ENCODE data around the gene VMA21.

VMA21 gene

GRCh38 chrX:151396825-151397740 lies at the start of gene VMA21:
Gene VMA21, plus strand, starts transcription at chrX:151397206. Its CDS starts 103 bp downstream, at chrX:151397309.
- in situ Hi-C loops (cut with MboI; ENCODE audit: low sequenced_read_pairs) = no loop called here

DNA sequence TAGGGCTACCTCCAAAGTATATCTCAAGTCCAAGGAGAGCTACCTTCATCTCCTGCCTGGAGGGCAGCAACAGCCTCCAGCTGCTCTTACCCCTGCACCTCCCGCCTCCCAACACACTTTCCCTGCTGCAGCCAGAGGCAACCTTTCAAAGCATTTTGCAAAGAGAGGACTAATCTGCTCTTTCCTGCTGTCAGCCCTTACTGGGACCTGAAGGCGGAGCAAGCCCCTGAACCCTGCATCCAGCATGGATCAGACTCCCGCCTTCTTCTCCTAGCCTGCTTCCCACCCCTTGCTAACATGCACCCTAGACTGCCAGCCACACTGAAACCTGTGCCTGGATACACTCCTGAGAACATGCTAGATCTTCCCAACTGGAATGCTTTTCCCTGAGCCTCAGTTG lies 37.7 kb upstream of the VMA21 start:
- in situ Hi-C loops (cut with MboI; ENCODE audit: low sequenced_read_pairs) = no loop called here

GRCh38 chrX:151359931-151360871 lies 36.8 kb upstream of the VMA21 start:
- in situ Hi-C loops (cut with MboI; ENCODE audit: low sequenced_read_pairs) = no loop called here

- in situ Hi-C loops (cut with MboI; ENCODE audit: low sequenced_read_pairs) = no loop called here
Observed at GRCh38 chrX:151363316-151363715, 33.7 kb upstream of the VMA21 start.

GRCh38 chrX:151365579-151365978 lies 31.4 kb upstream of the VMA21 start:
- in situ Hi-C loops (cut with MboI; ENCODE audit: low sequenced_read_pairs) = no loop called here

DNA sequence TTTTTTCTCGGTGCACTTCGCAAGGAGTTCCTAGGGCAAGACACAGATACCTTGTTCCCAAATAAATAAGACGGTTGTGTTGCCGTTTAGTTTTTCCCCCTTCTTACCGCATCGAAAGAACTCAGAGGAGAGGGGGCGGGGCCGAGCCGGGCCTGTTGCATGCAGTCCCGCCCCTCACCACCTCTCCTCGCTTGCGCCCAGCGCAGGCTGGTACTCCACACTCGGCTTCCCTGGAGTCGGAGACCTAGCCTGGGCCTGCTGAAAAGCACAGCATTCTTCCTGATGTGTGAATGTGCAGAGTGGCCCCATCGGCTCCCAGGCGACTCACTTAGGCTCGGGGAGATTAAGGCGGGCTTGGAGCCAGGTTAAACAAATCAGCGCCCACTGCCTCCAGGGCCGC lies 26.1 kb upstream of the VMA21 start:
- in situ Hi-C loops (cut with MboI; ENCODE audit: low sequenced_read_pairs) = no loop called here

- in situ Hi-C loops (cut with MboI; ENCODE audit: low sequenced_read_pairs) = no loop called here
Observed at GRCh38 chrX:151384807-151385206, 12.2 kb upstream of the VMA21 start.

DNA sequence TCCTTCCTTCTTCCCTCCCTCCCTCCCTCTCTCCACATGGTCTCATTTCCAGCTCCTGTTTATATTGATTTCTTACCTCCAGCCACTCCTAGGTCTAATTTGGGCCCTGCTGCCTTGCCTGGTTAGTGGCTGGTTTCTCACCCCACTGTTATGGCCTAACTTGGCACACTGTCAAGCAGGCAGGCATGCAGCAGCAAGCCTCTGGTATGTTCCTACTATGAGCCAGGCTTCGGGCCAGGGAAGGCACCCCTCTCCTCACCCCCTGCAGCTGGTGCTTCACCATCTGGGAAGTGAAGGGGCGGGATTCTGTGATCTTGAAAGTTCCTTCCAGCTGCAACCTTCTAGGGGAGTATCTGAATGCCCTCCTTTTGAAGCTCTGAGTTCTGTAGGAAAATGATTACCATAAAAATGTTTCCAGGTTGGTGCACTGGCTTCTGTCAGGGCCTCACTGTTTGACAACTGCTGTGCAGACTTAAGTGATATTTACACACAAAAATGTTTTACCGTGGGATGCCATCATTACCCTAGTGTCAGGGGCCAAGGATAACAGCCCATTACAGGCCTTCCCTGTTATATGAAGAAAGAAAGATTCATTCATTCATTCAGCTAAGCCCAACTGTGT lies 10.1 kb upstream of the VMA21 start:
- in situ Hi-C loops (cut with MboI; ENCODE audit: low sequenced_read_pairs) = no loop called here

DNA sequence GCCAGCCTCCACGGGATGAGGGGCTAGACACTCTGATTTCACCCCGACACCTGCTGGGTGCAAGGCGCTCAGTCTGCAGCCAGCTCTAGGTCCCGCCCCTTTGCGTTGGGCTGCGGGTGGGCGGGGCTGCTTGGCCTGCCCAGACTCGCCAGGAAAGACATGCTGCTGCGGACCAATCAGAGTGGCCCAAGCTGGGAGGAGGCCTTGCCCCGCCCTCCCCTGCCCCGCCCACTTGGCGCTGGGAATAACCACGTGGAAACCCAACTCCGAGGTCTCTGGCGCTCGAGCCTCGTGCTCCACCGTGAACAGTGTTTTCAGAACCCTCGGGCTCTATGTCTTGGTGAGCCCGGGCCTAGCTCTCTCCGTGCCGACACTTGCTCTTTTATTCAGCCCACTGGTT lies 5.3 kb upstream of the VMA21 start:
- in situ Hi-C loops (cut with MboI; ENCODE audit: low sequenced_read_pairs) = no loop called here

GRCh38 chrX:151393514-151393913 lies 3.5 kb upstream of the VMA21 start:
- in situ Hi-C loops (cut with MboI; ENCODE audit: low sequenced_read_pairs) = no loop called here

GRCh38 chrX:151396042-151396824 lies 773 bp upstream of the VMA21 start:
- in situ Hi-C loops (cut with MboI; ENCODE audit: low sequenced_read_pairs) = no loop called here

DNA sequence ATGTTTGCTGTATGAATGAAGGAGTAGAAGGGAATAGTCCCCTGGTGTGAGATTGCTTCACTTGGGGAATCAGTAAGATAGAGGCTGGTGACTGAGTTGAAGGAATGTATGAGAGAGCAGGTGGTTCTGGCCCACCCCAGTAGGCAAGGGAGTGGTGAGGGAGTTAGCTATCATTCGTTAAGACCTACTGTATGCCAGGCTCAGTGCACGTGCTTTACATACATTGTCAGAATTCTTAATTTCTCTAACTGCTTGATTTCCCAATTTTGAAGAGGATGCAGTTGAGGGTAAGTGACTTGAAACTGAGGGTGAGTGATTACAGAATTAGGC lies 700 bp downstream of the VMA21 start:
- in situ Hi-C loops (cut with MboI; ENCODE audit: low sequenced_read_pairs) = no loop called here

DNA sequence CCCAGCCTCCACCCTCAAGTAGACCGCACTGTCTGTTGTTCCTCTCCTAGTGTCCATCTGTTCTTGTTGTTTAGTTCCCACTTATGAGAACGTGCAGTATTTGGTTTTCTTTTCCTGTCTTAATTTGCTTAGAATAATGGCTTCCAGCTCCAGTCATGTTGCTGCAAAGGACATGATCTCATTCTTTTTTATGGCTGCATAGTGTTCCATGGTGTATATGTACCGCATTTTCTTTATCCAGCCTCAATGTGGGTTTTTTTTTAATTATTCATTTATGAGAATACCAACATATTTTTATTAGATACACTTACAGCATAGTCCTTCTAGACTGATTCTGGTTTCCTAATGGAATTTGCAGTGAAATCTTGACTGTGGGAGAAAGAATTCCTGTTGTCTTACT lies 1.3 kb downstream of the VMA21 start:
- in situ Hi-C loops (cut with MboI; ENCODE audit: low sequenced_read_pairs) = no loop called here

DNA sequence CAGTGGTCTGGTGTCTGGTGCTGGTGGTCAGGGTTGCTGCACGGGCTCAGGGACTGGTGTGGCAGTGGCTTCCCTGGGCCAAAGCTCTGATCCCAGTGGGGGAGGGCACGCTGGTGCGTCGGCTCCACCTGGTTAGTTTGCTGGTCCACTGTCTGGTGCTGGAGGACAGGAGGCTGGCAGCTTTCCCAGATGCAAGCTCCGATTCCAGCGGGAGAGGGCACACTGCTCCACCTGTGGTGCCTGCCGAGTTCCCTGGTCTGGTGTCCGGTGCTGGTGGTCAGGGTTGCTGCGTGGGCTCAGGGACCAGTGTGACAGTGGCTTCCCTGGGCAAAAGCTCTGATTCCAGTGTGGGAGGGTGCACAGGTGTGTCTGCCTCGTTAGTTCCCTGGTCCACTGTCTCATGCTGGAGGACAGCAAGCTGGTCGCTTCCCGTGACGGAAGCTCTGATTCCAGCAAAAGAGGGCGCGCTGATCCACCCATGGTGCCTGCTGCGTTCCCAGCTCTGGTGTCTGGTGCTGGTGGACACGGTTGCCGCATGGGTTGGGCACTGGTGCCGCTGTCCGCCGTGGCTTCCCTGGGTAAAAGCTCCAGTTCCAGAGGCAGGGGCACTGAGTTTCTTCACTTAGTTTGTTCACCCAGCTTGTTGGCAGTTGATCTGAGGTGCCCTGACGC lies 5.8 kb downstream of the VMA21 start:
- in situ Hi-C loops (cut with MboI; ENCODE audit: low sequenced_read_pairs) = no loop called here

- in situ Hi-C loops (cut with MboI; ENCODE audit: low sequenced_read_pairs) = no loop called here
Observed at GRCh38 chrX:151416579-151416978, 19.6 kb downstream of the VMA21 start.

GRCh38 chrX:151419782-151420181 lies 22.8 kb downstream of the VMA21 start:
- in situ Hi-C loops (cut with MboI; ENCODE audit: low sequenced_read_pairs) = no loop called here

- in situ Hi-C loops (cut with MboI; ENCODE audit: low sequenced_read_pairs) = no loop called here
Observed at GRCh38 chrX:151424505-151424904, 27.5 kb downstream of the VMA21 start.

DNA sequence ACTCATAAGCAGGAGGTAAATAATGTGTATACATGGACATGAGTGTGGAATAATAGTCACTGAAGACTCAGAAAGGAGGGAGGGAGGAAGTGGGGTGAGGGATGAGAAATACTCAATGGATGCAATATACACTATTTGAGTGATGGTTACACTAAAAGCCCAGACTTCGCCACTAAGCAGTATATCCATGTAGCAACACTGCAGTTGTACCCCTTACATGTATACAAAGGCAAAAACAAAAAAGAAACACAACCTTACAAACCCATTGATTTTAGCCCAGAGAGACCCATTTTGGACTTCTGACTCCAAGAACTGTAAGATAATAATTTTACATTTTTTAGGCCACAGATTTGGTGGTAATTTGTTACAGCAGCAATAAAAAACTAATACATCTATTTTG lies 51.5 kb downstream of the VMA21 start:
- in situ Hi-C loops (cut with MboI; ENCODE audit: low sequenced_read_pairs) = no loop called here

DNA sequence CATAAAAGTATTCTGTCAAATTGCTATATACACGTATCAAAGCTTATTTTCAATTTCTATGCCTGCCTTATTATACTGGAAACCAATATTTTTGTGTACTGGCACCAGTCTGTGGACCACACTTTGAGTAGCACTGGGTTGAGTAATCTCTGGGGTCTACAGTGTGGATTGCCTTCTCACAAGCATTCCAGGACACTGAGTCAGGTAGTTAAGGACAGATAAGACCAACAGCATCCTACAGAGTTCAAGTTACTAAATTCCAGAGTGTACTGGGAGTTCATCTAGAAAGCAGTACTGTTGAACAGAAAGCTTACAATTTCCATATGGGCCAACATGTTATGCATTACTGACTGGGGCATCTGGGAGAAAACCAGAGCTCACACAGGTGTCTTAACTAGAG lies 61.8 kb downstream of the VMA21 start:
- in situ Hi-C loops (cut with MboI; ENCODE audit: low sequenced_read_pairs) = no loop called here

All from HL-60/S4 (cell line).